Parathyroid adenoma (tissue), 2 donors: ENCODE measurements around the gene ACSL5.

Experiments used
- H2AFZ ChIP-seq: fragments of 300-600 bp; sonication (generic); one replicate; pipeline ENCODE4 v1.7.0; 2017; ENCODE audit warnings: antibody characterized with exemption, mild to moderate bottlenecking
- H3K27ac ChIP-seq: fragments of 300-600 bp; sonication (generic); one replicate; pipeline ENCODE4 v1.7.0; 2017
- H3K27me3 ChIP-seq: fragments of 300-600 bp; sonication (generic); one replicate; pipeline ENCODE4 v1.7.0; 2017; ENCODE audit warnings: low read length; ENCODE audit not compliant: control insufficient read depth, insufficient read depth
- H3K36me3 ChIP-seq: fragments of 300-600 bp; sonication (generic); one replicate; pipeline ENCODE4 v1.7.0; 2017; ENCODE audit warnings: low read length; ENCODE audit not compliant: control insufficient read depth, insufficient read depth
- H3K4me1 ChIP-seq: fragments of 300-600 bp; sonication (generic); one replicate; pipeline ENCODE4 v1.7.0; 2017; ENCODE audit warnings: control low read depth
- H3K4me2 ChIP-seq: fragments of 300-600 bp; sonication (generic); one replicate; pipeline ENCODE4 v1.7.0; 2017; ENCODE audit warnings: low read length
- H3K4me3 ChIP-seq: fragments of 300-600 bp; sonication (generic); one replicate; pipeline ENCODE4 v1.7.0; 2017; ENCODE audit warnings: low read depth, low read length
- H3K79me2 ChIP-seq: fragments of 300-600 bp; sonication (generic); one replicate; pipeline ENCODE4 v1.7.0; 2017; ENCODE audit warnings: control low read depth
- H3K9ac ChIP-seq: fragments of 300-600 bp; sonication (generic); one replicate; pipeline ENCODE4 v1.7.0; 2017; ENCODE audit warnings: mild to moderate bottlenecking
- H3K9me3 ChIP-seq: fragments of 300-600 bp; sonication (generic); one replicate; pipeline ENCODE4 v1.7.0; 2017; ENCODE audit warnings: low read length; ENCODE audit not compliant: control insufficient read depth
- CTCF ChIP-seq: fragments of 300-600 bp; sonication (generic); IDR thresholded peaks from one replicate; pipeline ENCODE4 v1.7.0; 2017; ENCODE audit warnings: antibody characterized with exemption, mild to moderate bottlenecking
- donor health status: primary hyperparathyroidism.

Gene ACSL5

GRCh38 chr10:112347709-112348671 is 25.9 kb upstream of the ACSL5 start:
- no peak for TF ChIP-seq CTCF
- Histone ChIP-seq H3K4me2 (no peak overlapping the region), H3K27ac (no peak overlapping the region)

GRCh38 chr10:112348759-112349158 is 25.2 kb upstream of the ACSL5 start:
- H3K9ac ChIP-seq, result no peak overlapping the region
- no peaks in the 10 kb centered on the region for H3K4me1 ChIP-seq
- no peak overlapping the region for H2AFZ ChIP-seq
- no peak overlapping the region for H3K27ac ChIP-seq
- H3K79me2 ChIP-seq, result no peaks in the 10 kb centered on the region
- TF ChIP-seq CTCF, result no peak
- H3K36me3 ChIP-seq, result no peaks in the 10 kb centered on the region
- no peaks in the 10 kb centered on the region for H3K27me3 ChIP-seq
- no peak overlapping the region for H3K4me2 ChIP-seq
- no peaks in the 10 kb centered on the region for H3K9me3 ChIP-seq
- H3K4me3 ChIP-seq, result no peak overlapping the region

More at GRCh38 chr10:112347709-112348671, 25.9 kb upstream of the ACSL5 start:
- no peaks in the 10 kb centered on the region for H3K79me2 ChIP-seq
- H2AFZ ChIP-seq, result no peak overlapping the region
- H3K9me3 ChIP-seq, result no peaks in the 10 kb centered on the region
- no peak overlapping the region for H3K4me3 ChIP-seq
- H3K9ac ChIP-seq, result no peak overlapping the region
- no peaks in the 10 kb centered on the region for H3K36me3 ChIP-seq
- no peaks in the 10 kb centered on the region for H3K4me1 ChIP-seq
- no peaks in the 10 kb centered on the region for H3K27me3 ChIP-seq

- no peaks in the 10 kb centered on the region for H3K79me2 ChIP-seq
- no peak overlapping the region for H3K4me3 ChIP-seq
- H3K36me3 ChIP-seq, result no peaks in the 10 kb centered on the region
- H3K4me1 ChIP-seq, result no peaks in the 10 kb centered on the region
- H3K27me3 ChIP-seq, result no peaks in the 10 kb centered on the region
- H3K4me2 ChIP-seq, result no peak overlapping the region
- H2AFZ ChIP-seq, result no peak overlapping the region
- H3K27ac ChIP-seq, result no peak overlapping the region
- H3K9me3 ChIP-seq, result no peaks in the 10 kb centered on the region
- H3K9ac ChIP-seq, result no peak overlapping the region
- no peak for TF ChIP-seq CTCF
Measured at GRCh38 chr10:112349521-112350085, 24.3 kb upstream of the ACSL5 start.

GRCh38 chr10:112351146-112351545 is 22.8 kb upstream of the ACSL5 start:
- no peaks in the 10 kb centered on the region for H3K4me1 ChIP-seq
- H3K4me3 ChIP-seq, result no peak overlapping the region
- no peaks in the 10 kb centered on the region for H3K79me2 ChIP-seq
- H3K9me3 ChIP-seq, result no peaks in the 10 kb centered on the region
- no peak overlapping the region for H2AFZ ChIP-seq
- no peaks in the 10 kb centered on the region for H3K36me3 ChIP-seq
- H3K27ac ChIP-seq, result no peak overlapping the region
- no peak overlapping the region for H3K4me2 ChIP-seq
- TF ChIP-seq CTCF, result no peak
- H3K27me3 ChIP-seq, result no peaks in the 10 kb centered on the region
- H3K9ac ChIP-seq, result no peak overlapping the region
